Left ventricle myocardium inferior (tissue), 1 donor: ENCODE measurements around the gene ETV3L. TPM values are rescaled to one million over a fixed set of nuclear protein-coding genes. Genes with fewer than 3 reads are reported as not detected.

ENCODE experiments used
- DNase-seq: peaks from one replicate; pipeline ENCODE4 v3.0.0-alpha.2; 2020
- H3K27ac ChIP-seq: fragments of 200-600 bp; replicated peaks from 2 replicates; pipeline ENCODE4 v1.8.0; 2021
- H3K27me3 ChIP-seq: fragments of 200-600 bp; 2 replicates; pipeline ENCODE4 v1.8.0; 2021; ENCODE audit warnings: low read depth
- H3K36me3 ChIP-seq: fragments of 200-600 bp; 2 replicates; pipeline ENCODE4 v1.8.0; 2021
- H3K4me1 ChIP-seq: fragments of 200-600 bp; 2 replicates; pipeline ENCODE4 v1.8.0; 2021
- H3K4me3 ChIP-seq: fragments of 200-600 bp; 2 replicates; pipeline ENCODE4 v1.8.0; 2021; ENCODE audit warnings: mild to moderate bottlenecking, moderate library complexity
- H3K9me3 ChIP-seq: fragments of 200-600 bp; replicated peaks from 2 replicates; pipeline ENCODE4 v1.8.0; 2021
- CTCF ChIP-seq: fragments of 200-600 bp; IDR thresholded peaks from 2 replicates; pipeline ENCODE4 v1.8.0; 2021; ENCODE audit warnings: antibody characterized with exemption, mild to moderate bottlenecking, borderline replicate concordance
- intact Hi-C: fragments of 100-400 bp; cut with micrococcal nuclease; formaldehyde crosslinking; loops from one replicate; pipeline ENCODE4 v1.11.0; 2022
- total RNA-seq: library from RNA; stranded (reverse); fragmentation: NEBNext Ultra II Directional; extraction: Animal tissue kit (Norgen Biotek cat#: 25700); gene quantifications from one replicate; pipeline ENCODE4 v1.2.1, GENCODE V29; 2021
- donor health status: DM: no; HTN: yes; CAD: no; lungs with severe emphysema.

The ETV3L gene
- total RNA-seq, 1 donor from 2014 or later: not detected

DNA sequence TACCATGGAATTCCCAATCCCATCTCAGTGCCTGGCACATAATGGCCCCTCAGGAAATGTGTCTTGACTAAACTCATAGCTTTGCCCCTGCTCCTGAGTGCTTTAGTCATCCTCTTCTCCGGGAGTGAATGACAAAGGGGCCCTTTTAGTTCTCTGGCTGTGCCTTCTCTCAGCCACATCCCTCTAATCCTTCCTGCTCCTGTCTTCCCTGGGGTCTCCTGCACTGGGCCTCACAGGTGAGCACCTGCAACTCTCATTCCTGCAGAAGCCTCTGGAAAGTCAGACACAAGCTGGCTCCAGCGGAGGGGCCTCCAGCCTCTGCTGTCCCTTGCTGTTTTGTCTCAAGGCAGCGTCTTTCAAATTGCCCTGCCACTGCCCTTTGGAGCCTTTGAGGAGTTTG, 14.0 kb upstream of the ETV3L start:
- Histone ChIP-seq H3K27me3 (peaks cover 63% of the 10 kb centered on the region), H3K9me3 (no peaks in the 10 kb centered on the region), H3K36me3 (no peaks in the 10 kb centered on the region), H3K4me3 (no peak overlapping the region), H3K27ac (no peak overlapping the region), H3K4me1 (no peaks in the 10 kb centered on the region)
- intact Hi-C loops: no loop called here
- TF ChIP-seq CTCF: no peak
- no peak for DNase-seq

GRCh38 chr1:157113106-157113505, 13.5 kb upstream of the ETV3L start:
- Histone ChIP-seq H3K4me3 (no peak overlapping the region), H3K27me3 (peaks cover 69% of the 10 kb centered on the region), H3K27ac (no peak overlapping the region), H3K9me3 (no peaks in the 10 kb centered on the region), H3K4me1 (no peaks in the 10 kb centered on the region), H3K36me3 (no peaks in the 10 kb centered on the region)
- intact Hi-C loops: no loop called here
- TF ChIP-seq CTCF: no peak
- no peak for DNase-seq

DNA sequence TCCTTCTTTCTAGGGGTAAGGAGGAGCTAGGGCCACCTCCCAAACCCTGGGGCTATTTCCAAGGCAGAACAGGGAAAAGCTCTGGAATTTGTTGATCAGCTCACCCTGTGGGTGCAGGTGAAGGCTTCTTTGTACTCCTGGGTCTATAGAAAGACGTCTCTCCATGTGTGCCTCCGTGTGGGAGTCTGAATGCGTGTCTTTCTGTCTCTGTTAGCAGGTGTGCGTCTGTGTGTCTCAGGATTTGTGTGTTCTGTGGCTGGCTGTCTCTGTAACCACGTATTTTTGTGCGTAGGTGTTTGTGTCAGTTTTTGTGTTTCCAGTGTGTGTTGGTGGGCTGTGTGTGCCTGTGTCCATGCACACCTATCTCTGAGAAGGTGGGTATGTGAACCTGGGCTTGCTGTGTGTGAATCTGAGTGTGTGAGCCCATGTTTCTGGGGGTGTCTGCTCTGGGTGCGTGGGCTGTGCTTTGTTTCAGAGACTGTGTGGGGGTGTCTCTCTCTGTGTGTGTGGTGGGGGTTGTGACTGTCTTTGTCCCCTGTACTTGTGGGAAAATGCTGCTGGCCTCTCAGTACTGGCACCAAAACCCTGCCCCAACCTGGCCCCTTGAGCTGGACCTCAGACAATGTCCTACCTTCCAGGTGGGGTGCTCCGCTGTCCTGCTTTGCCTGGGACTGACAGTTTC, 12.7 kb upstream of the ETV3L start:
- H3K4me1 ChIP-seq: no peaks in the 10 kb centered on the region
- DNase-seq: no peak
- H3K9me3 ChIP-seq: no peaks in the 10 kb centered on the region
- H3K4me3 ChIP-seq: no peak overlapping the region
- TF ChIP-seq CTCF: no peak
- no peaks in the 10 kb centered on the region for H3K36me3 ChIP-seq
- intact Hi-C loops: no loop called here
- peaks cover 76% of the 10 kb centered on the region for H3K27me3 ChIP-seq
- H3K27ac ChIP-seq: no peak overlapping the region

DNA sequence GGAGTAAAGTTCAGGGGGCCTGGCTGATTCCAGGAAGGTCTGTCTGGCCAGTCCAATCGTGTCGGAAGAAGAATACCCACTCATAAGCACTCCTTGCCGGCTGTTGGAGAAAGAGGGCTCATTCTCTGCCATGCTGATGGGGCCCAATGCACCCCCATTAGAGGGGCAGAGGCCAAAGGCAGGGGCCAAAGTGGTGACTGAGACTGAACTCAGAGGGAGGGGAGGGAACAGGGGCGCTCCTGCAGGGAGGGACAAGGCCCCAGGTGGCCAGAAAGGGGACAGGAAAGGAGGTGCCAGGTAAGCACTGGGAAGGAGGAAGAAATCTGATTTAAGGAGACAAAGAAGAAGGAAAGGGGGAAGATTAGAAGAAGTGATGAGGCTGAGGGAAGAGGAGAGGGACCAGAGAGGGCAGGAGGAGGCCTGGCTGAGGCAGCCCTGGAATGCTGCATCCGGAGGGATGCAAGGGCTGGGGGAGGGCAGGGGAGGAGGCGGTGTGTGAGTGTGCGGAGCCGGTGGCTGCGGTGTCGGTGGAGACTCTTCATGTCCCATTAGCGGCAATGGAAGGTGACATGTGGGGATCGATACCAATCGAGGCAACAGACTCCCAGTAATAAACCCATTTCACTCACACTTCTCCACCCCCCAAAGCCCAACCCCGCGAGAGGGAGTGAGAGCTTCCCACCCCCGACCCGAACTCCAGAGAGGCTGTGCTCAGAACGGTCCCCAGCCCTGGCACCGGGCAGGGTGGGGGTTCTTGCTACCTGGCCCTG, 12.0 kb upstream of the ETV3L start:
- no peak overlapping the region for H3K27ac ChIP-seq
- peaks cover 84% of the 10 kb centered on the region for H3K27me3 ChIP-seq
- no peak for DNase-seq
- H3K4me3 ChIP-seq: no peak overlapping the region
- H3K4me1 ChIP-seq: no peaks in the 10 kb centered on the region
- no peaks in the 10 kb centered on the region for H3K36me3 ChIP-seq
- no peak for TF ChIP-seq CTCF
- H3K9me3 ChIP-seq: no peaks in the 10 kb centered on the region
- intact Hi-C loops: no loop called here

- TF ChIP-seq CTCF: no peak
- no peak for DNase-seq
- Histone ChIP-seq H3K27ac (no peak overlapping the region), H3K4me3 (no peak overlapping the region), H3K36me3 (no peaks in the 10 kb centered on the region), H3K9me3 (no peaks in the 10 kb centered on the region), H3K4me1 (no peaks in the 10 kb centered on the region), H3K27me3 (peaks cover 91% of the 10 kb centered on the region)
- intact Hi-C loops: no loop called here
Measured at GRCh38 chr1:157110686-157111085, 11.1 kb upstream of the ETV3L start.
